Testis (tissue), 3 donors: Measurements from ENCODE around the gene FCHSD2. TPM values are rescaled to one million over a fixed set of nuclear protein-coding genes. Genes with fewer than 3 reads are reported as not detected.

Experiments
- DNase-seq: peaks from one replicate; pipeline ENCODE4 v3.0.0-alpha.2; 2019
- H3K27ac ChIP-seq, 2 donors: fragments of 200-600 bp; sonication (generic); one replicate each; pipeline ENCODE4 v1.5.1; 2019
- H3K27me3 ChIP-seq: fragments of 200-600 bp; sonication (generic); one replicate; pipeline ENCODE4 v1.5.1; 2019
- H3K36me3 ChIP-seq: fragments of 200-600 bp; sonication (generic); one replicate; pipeline ENCODE4 v1.5.1; 2017; ENCODE audit warnings: low read depth; ENCODE audit errors: missing control alignments
- H3K4me1 ChIP-seq: fragments of 200-600 bp; sonication (generic); one replicate; pipeline ENCODE4 v1.5.1; 2019
- H3K4me3 ChIP-seq, 2 donors: fragments of 200-600 bp; sonication (generic); one replicate each; pipeline ENCODE4 v1.5.1; 2017 to 2019
- H3K9me3 ChIP-seq: fragments of 200-600 bp; sonication (generic); one replicate; pipeline ENCODE4 v1.5.1; 2017
- CTCF ChIP-seq, 3 experiments: fragments of 450-650 bp in 2 of 3; fragments of 200-600 bp in 1 of 3; sonication (generic) in 1 of 3; IDR thresholded peaks; one replicate each; pipeline ENCODE4 v1.5.1; 2016 to 2019; ENCODE audit warnings: antibody characterized with exemption in 3 of 3, mild to moderate bottlenecking in 2 of 3, moderate library complexity in 1 of 3
- POLR2A ChIP-seq: fragments of 450-650 bp; IDR thresholded peaks from one replicate; pipeline ENCODE4 v1.6.1; 2017; ENCODE audit warnings: antibody characterized with exemption, mild to moderate bottlenecking, moderate library complexity
- WGBS, 2 donors: methylation state at CpG; one replicate each; pipeline ENCODE4 v1.1.5; 2018; 5-methylcytosine and 5-hydroxymethylcytosine counted together
- intact Hi-C: fragments of 100-400 bp; cut with DNase I; formaldehyde crosslinking; loops from one replicate; pipeline ENCODE4 v1.15.1; 2023; ENCODE audit warnings: low total_unique reads
- polyA plus RNA-seq: library from polyadenylated mRNA; stranded (reverse); fragments of 350-450 nt; fragmentation: Illumina TruSeq; extraction: RNeasy Lipid Tissue Mini Kit (QIAGEN cat#74804); gene quantifications from one replicate; pipeline ENCODE4 v1.2.3, GENCODE V29; 2014; ENCODE audit warnings: low read depth, low replicate concordance; ENCODE audit not compliant: insufficient read depth
- total RNA-seq, 2 donors: library from RNA; depleted of rRNA; stranded (reverse); fragments of >200 nt; gene quantifications; one replicate each; pipeline ENCODE4 v1.2.3, GENCODE V29; 2016

FCHSD2 gene
- total and polyA plus RNA-seq, 3 donors from 2014 or later = 44.0 to 69.6 (median 65.9) TPM

GRCh38 chr11:73114835-73115220 lies 27.3 kb downstream of the FCHSD2 start:
- H3K4me3 ChIP-seq = no peak overlapping the region
- no peak overlapping the region for H3K27ac ChIP-seq
- H3K9me3 ChIP-seq = no peaks in the 10 kb centered on the region
- no peak for TF ChIP-seq POLR2A
- TF ChIP-seq CTCF (IDR thresholded peaks at IDR 0.05) = no peak
- intact Hi-C loops = no loop called here
- no peak for DNase-seq
- H3K4me1 ChIP-seq = no peaks in the 10 kb centered on the region
- H3K27me3 ChIP-seq = no peaks in the 10 kb centered on the region
- no peaks in the 10 kb centered on the region for H3K36me3 ChIP-seq
- WGBS, 2 donors = 89 to 96% methylated on average over 6 of the region's 6 CpGs

GRCh38 chr11:73114110-73114834 lies 27.8 kb downstream of the FCHSD2 start:
- TF ChIP-seq CTCF (IDR thresholded peaks at IDR 0.05) = no peak
- TF ChIP-seq POLR2A = no peak
- no peak for DNase-seq
- intact Hi-C loops = no loop called here
- Histone ChIP-seq H3K27me3 (no peaks in the 10 kb centered on the region), H3K9me3 (no peaks in the 10 kb centered on the region), H3K27ac (no peak overlapping the region), H3K36me3 (no peaks in the 10 kb centered on the region), H3K4me1 (no peaks in the 10 kb centered on the region), H3K4me3 (no peak overlapping the region)
- 100% methylated on average over 2 to 4 of the region's 4 CpGs for WGBS, 2 donors

- H3K27ac ChIP-seq = no peak overlapping the region
- intact Hi-C loops = no loop called here
- no peaks in the 10 kb centered on the region for H3K4me1 ChIP-seq
- no peak for TF ChIP-seq POLR2A
- no peak for TF ChIP-seq CTCF (IDR thresholded peaks at IDR 0.05)
- no peak for DNase-seq
- H3K27me3 ChIP-seq = no peaks in the 10 kb centered on the region
- no peaks in the 10 kb centered on the region for H3K9me3 ChIP-seq
- no peaks in the 10 kb centered on the region for H3K36me3 ChIP-seq
- WGBS, 2 donors = 97 to 98% methylated on average over 6 of the region's 6 CpGs
- H3K4me3 ChIP-seq = no peak overlapping the region
Observed at GRCh38 chr11:73113426-73113825, 28.7 kb downstream of the FCHSD2 start.

GRCh38 chr11:73107597-73107996 lies 34.5 kb downstream of the FCHSD2 start:
- WGBS, 2 donors = 88 to 91% methylated on average over 3 of the region's 3 CpGs
- DNase-seq = no peak

More at GRCh38 chr11:73107597-73107996, 34.5 kb downstream of the FCHSD2 start:
- intact Hi-C loops = no loop called here
- H3K27ac ChIP-seq = no peak overlapping the region
- H3K9me3 ChIP-seq = no peaks in the 10 kb centered on the region
- H3K27me3 ChIP-seq = no peaks in the 10 kb centered on the region
- TF ChIP-seq POLR2A = no peak
- no peak for TF ChIP-seq CTCF (IDR thresholded peaks at IDR 0.05)
- no peaks in the 10 kb centered on the region for H3K36me3 ChIP-seq
- H3K4me1 ChIP-seq = peaks cover 8% of the 10 kb centered on the region
- H3K4me3 ChIP-seq = no peak overlapping the region
